H1 (cell line): ENCODE measurements around the gene SYTL5. TPM values are rescaled to one million over a fixed set of nuclear protein-coding genes. Genes with fewer than 3 reads are reported as not detected.

Experiments used
- CTCF ChIA-PET: fragments of 300-600 bp; sonication (Branson Sonifier 250); formaldehyde crosslinking; loops from one replicate; lab custom pipeline; 2021; ENCODE audit not compliant: partially characterized antibody; lab: Charles Lee
- POLR2A ChIA-PET: fragments of 300-600 bp; sonication (Branson Sonifier 250); formaldehyde crosslinking; loops from one replicate; lab custom pipeline; 2021; ENCODE audit warnings: inconsistent platforms; ENCODE audit not compliant: partially characterized antibody; lab: Charles Lee
- DNase-seq, 2 experiments: peaks; one replicate each; pipeline versions ENCODE4 v3.0.0 to v3.0.0-alpha.2; 2010 to 2022; ENCODE audit warnings: low spot score in 2 of 2, low read depth in 1 of 2, mixed read lengths in 1 of 2
- FAIRE-seq: peaks from 2 replicates; lab custom pipeline; 2011; peaks lifted over from hg19 to GRCh38; lab: Jason Lieb, UNC
- H2AFZ ChIP-seq: 2 replicates; pipeline ENCODE4 v1.8.1; 2012; ENCODE audit warnings: low read length, inconsistent platforms
- H2AK5ac ChIP-seq: 2 replicates; pipeline ENCODE4 v1.6.1; 2013; ENCODE audit warnings: low read depth, low read length
- H2BK120ac ChIP-seq: replicated peaks from 2 replicates; pipeline ENCODE3; 2013; ENCODE audit warnings: low read depth, low read length, inconsistent platforms
- H2BK12ac ChIP-seq: 2 replicates; pipeline ENCODE4 v1.6.1; 2013; ENCODE audit warnings: low read depth, low read length
- H2BK15ac ChIP-seq: 2 replicates; pipeline ENCODE4 v1.6.1; 2013; ENCODE audit warnings: low read length
- H2BK20ac ChIP-seq: 2 replicates; pipeline ENCODE4 v1.6.1; 2013; ENCODE audit warnings: low read length
- H2BK5ac ChIP-seq: 2 replicates; pipeline ENCODE4 v1.6.1; 2013; ENCODE audit warnings: low read depth, low read length
- H3K14ac ChIP-seq: 2 replicates; pipeline ENCODE4 v1.6.1; 2013; ENCODE audit warnings: inconsistent platforms; ENCODE audit not compliant: insufficient read length
- H3K18ac ChIP-seq: 2 replicates; pipeline ENCODE4 v1.6.1; 2013; ENCODE audit warnings: low read length; ENCODE audit errors: extremely low read depth
- H3K23ac ChIP-seq: 2 replicates; pipeline ENCODE4 v1.6.1; 2013; ENCODE audit warnings: inconsistent platforms; ENCODE audit not compliant: insufficient read length
- H3K23me2 ChIP-seq: 2 replicates; pipeline ENCODE4 v1.6.1; 2013; ENCODE audit warnings: low read depth, low read length
- H3K27ac ChIP-seq: 2 replicates; pipeline ENCODE4 v1.6.1; 2011; ENCODE audit warnings: low read depth, low read length, inconsistent platforms
- H3K27me3 ChIP-seq, 4 experiments: replicated peaks in 1 of 4; 1 replicate in 1 of 4; 2 replicates in 3 of 4; pipeline versions ENCODE4 v1.6.1 to v1.8.1; 2011 to 2013; ENCODE audit warnings: low read length in 3 of 4, mild to moderate bottlenecking in 3 of 4, inconsistent platforms in 2 of 4, mixed read lengths in 2 of 4, moderate library complexity in 1 of 4; ENCODE audit not compliant: control insufficient read depth in 3 of 4, insufficient read depth in 3 of 4; ENCODE audit errors: extremely low read depth in 1 of 4
- H3K36me3 ChIP-seq, 4 experiments: 2 replicates each; pipeline versions ENCODE4 v1.6.1 to v1.8.1; 2011 to 2013; ENCODE audit warnings: mild to moderate bottlenecking in 4 of 4, low read length in 3 of 4, moderate library complexity in 2 of 4, control low read depth in 1 of 4, inconsistent platforms in 1 of 4; ENCODE audit not compliant: insufficient read depth in 4 of 4, control insufficient read depth in 2 of 4
- H3K4ac ChIP-seq: replicated peaks from 2 replicates; pipeline ENCODE3; 2013; ENCODE audit warnings: low read length, low read depth, mixed read lengths, inconsistent platforms; ENCODE audit not compliant: insufficient read length
- H3K4me1 ChIP-seq, 4 experiments: replicated peaks in 1 of 4; 1 replicate in 1 of 4; 2 replicates in 3 of 4; pipeline versions ENCODE4 v1.6.1 to v1.8.1; 2011 to 2013; ENCODE audit warnings: low read length in 3 of 4, inconsistent platforms in 2 of 4, mixed read lengths in 1 of 4; ENCODE audit not compliant: insufficient read depth in 4 of 4, control insufficient read depth in 3 of 4
- H3K4me2 ChIP-seq, 2 experiments: 2 replicates each; pipeline versions ENCODE4 v1.6.1 to v1.8.1; 2011 to 2013; ENCODE audit warnings: low read depth in 2 of 2, low read length in 2 of 2, control low read depth in 1 of 2, inconsistent platforms in 1 of 2, mild to moderate bottlenecking in 1 of 2; ENCODE audit not compliant: insufficient read depth in 1 of 2
- H3K4me3 ChIP-seq, 4 experiments: fragments of 200-600, 300-600 bp in 1 of 4; sonication (generic), shearing (Covaris generic), sonication (Bioruptor Twin) in 1 of 4; 2 replicates each; pipeline versions ENCODE4 v1.5.1 to v1.8.1; 2011 to 2016; ENCODE audit warnings: low read length in 4 of 4, low read depth in 3 of 4, control low read depth in 2 of 4, inconsistent platforms in 2 of 4, mild to moderate bottlenecking in 2 of 4, mixed read lengths in 1 of 4, moderate library complexity in 1 of 4; ENCODE audit not compliant: insufficient read depth in 2 of 4; ENCODE audit errors: extremely low read depth in 1 of 4
- H3K56ac ChIP-seq: replicated peaks from 2 replicates; pipeline ENCODE3; 2013; ENCODE audit warnings: low read depth, mild to moderate bottlenecking, mixed read lengths, low read length, inconsistent platforms; ENCODE audit not compliant: insufficient read length
- H3K79me1 ChIP-seq: 2 replicates; pipeline ENCODE4 v1.6.1; 2013; ENCODE audit warnings: low read depth, low read length, control low read depth
- H3K79me2 ChIP-seq, 2 experiments: 2 replicates each; pipeline versions ENCODE4 v1.6.1 to v1.8.1; 2012 to 2013; ENCODE audit warnings: low read length in 2 of 2, mild to moderate bottlenecking in 2 of 2, inconsistent platforms in 1 of 2; ENCODE audit not compliant: insufficient read depth in 2 of 2, control insufficient read depth in 1 of 2
- H3K9ac ChIP-seq, 4 experiments: replicated peaks in 1 of 4; 1 replicate in 1 of 4; 2 replicates in 3 of 4; pipeline versions ENCODE4 v1.6.1 to v1.8.1; 2011 to 2013; ENCODE audit warnings: low read depth in 3 of 4, low read length in 3 of 4, control low read depth in 2 of 4, mild to moderate bottlenecking in 2 of 4, moderate library complexity in 2 of 4, inconsistent platforms in 1 of 4; ENCODE audit errors: extremely low read depth in 1 of 4
- H3K9me3 ChIP-seq, 2 experiments: 2 replicates each; pipeline versions ENCODE4 v1.6.1 to v1.8.1; 2012 to 2013; ENCODE audit warnings: mild to moderate bottlenecking in 2 of 2, moderate library complexity in 2 of 2, control low read depth in 1 of 2, inconsistent platforms in 1 of 2, low read depth in 1 of 2, low read length in 1 of 2, mixed read lengths in 1 of 2; ENCODE audit not compliant: insufficient read depth in 2 of 2
- H4K20me1 ChIP-seq, 2 experiments: replicated peaks in 1 of 2; 2 replicates each; pipeline versions ENCODE3 to v1.8.1; 2011 to 2013; ENCODE audit warnings: inconsistent platforms in 2 of 2, low read length in 2 of 2, mild to moderate bottlenecking in 1 of 2; ENCODE audit not compliant: insufficient read depth in 2 of 2, control insufficient read depth in 1 of 2
- H4K5ac ChIP-seq: 2 replicates; pipeline ENCODE4 v1.6.1; 2013; ENCODE audit warnings: low read length, low read depth, mixed read lengths, inconsistent platforms; ENCODE audit not compliant: insufficient read length
- H4K8ac ChIP-seq: 2 replicates; pipeline ENCODE4 v1.8.0; 2013; ENCODE audit warnings: mild to moderate bottlenecking, moderate library complexity, low read length, inconsistent platforms; ENCODE audit not compliant: insufficient read depth; ENCODE audit errors: extremely low read depth
- H4K91ac ChIP-seq: replicated peaks from 2 replicates; pipeline ENCODE3; 2013; ENCODE audit warnings: low read length, mixed read lengths, inconsistent platforms; ENCODE audit not compliant: insufficient read length
- EP300 ChIP-seq, 2 experiments: IDR thresholded peaks; 1 replicate in 1 of 2; 2 replicates in 1 of 2; pipeline ENCODE4 v1.6.1; 2011 to 2012; ENCODE audit warnings: low read depth in 2 of 2, low read length in 2 of 2, mild to moderate bottlenecking in 2 of 2, borderline replicate concordance in 1 of 2, inconsistent platforms in 1 of 2, moderate library complexity in 1 of 2
- KDM1A ChIP-seq: fragments of 200-600, 300-600 bp; sonication (generic); IDR thresholded peaks from 2 replicates; pipeline ENCODE4 v1.7.1; 2016; ENCODE audit warnings: mild to moderate bottlenecking, low read length, borderline replicate concordance
- SAP30 ChIP-seq: fragments of 300-600 bp; sonication (generic); IDR thresholded peaks from 2 replicates; pipeline ENCODE4 v1.7.1; 2012; ENCODE audit warnings: low read length, moderate library complexity, mild to moderate bottlenecking, inconsistent platforms; ENCODE audit not compliant: insufficient read depth, insufficient replicate concordance
- TAF7 ChIP-seq: optimal IDR thresholded peaks from 2 replicates; pipeline ENCODE3; 2011; ENCODE audit warnings: low read depth, mild to moderate bottlenecking, inconsistent platforms, low read length, moderate library complexity, borderline replicate concordance
- polyA plus RNA-seq, 7 experiments: library from polyadenylated mRNA; depleted of rRNA in 3 of 7; stranded (reverse) in 5 of 7; unstranded in 2 of 7; fragments of >200 nt in 5 of 7; fragments of 200-250 nt in 2 of 7; gene quantifications; 1 replicate in 5 of 7; 2 replicates in 1 of 7; 4 replicates in 1 of 7; pipeline versions ENCODE4 v1.2.1 to v1.2.3, GENCODE V29; 2011 to 2013; ENCODE audit warnings: missing spikeins in 2 of 7, mixed read lengths in 2 of 7
- total RNA-seq: library from RNA; stranded (reverse); fragmentation: NEBNext Ultra II Directional; extraction: Animal tissue kit (Norgen Biotek cat#: 25700); gene quantifications from 2 replicates; pipeline ENCODE4 v1.2.1, GENCODE V29; 2021

The SYTL5 gene
- total and polyA plus RNA-seq, 2 of the 8 experiments (the other 6 are each of a cell fraction or from before 2014, with no cell fraction given) = 0.15 to 0.52 TPM

GRCh38 chrX:38099688-38100087, 93.3 kb downstream of the SYTL5 start:
- no peaks in the 10 kb centered on the region for H3K36me3 ChIP-seq
- no peak for DNase-seq
- no peak overlapping the region for H2AFZ ChIP-seq
- no peaks in the 10 kb centered on the region for H3K27me3 ChIP-seq
- no peaks in the 10 kb centered on the region for H3K79me1 ChIP-seq
- no peak overlapping the region for H4K91ac ChIP-seq
- H3K4me1 ChIP-seq = no peaks in the 10 kb centered on the region
- H2BK5ac ChIP-seq = no peak overlapping the region
- no peak overlapping the region for H4K8ac ChIP-seq
- no peak overlapping the region for H3K9ac ChIP-seq
- H4K20me1 ChIP-seq = no peaks in the 10 kb centered on the region
- POLR2A ChIA-PET = no interaction called here
- H3K4ac ChIP-seq = no peak overlapping the region
- no peak overlapping the region for H3K4me2 ChIP-seq
- no peak overlapping the region for H2BK12ac ChIP-seq
- no peak overlapping the region for H2AK5ac ChIP-seq
- CTCF ChIA-PET = no interaction called here
- H3K4me3 ChIP-seq = no peak overlapping the region
- no peak overlapping the region for H3K23ac ChIP-seq
- H3K79me2 ChIP-seq = no peaks in the 10 kb centered on the region
- no peaks in the 10 kb centered on the region for H3K23me2 ChIP-seq
- no peak overlapping the region for H3K14ac ChIP-seq
- no peak overlapping the region for H4K5ac ChIP-seq
- H3K18ac ChIP-seq = no peak overlapping the region
- no peak overlapping the region for H2BK15ac ChIP-seq
- H3K56ac ChIP-seq = no peak overlapping the region
- H2BK120ac ChIP-seq = no peak overlapping the region
- H3K27ac ChIP-seq = no peak overlapping the region
- FAIRE-seq = no peak
- no peaks in the 10 kb centered on the region for H3K9me3 ChIP-seq
- no peak overlapping the region for H2BK20ac ChIP-seq
- TF ChIP-seq SAP30 = no peak
- TF ChIP-seq TAF7 = no peak
- no peak for TF ChIP-seq EP300 (IDR thresholded peaks at IDR 0.05; ENCODE audit: borderline replicate concordance in 1 of 2, low read depth in 2 of 2, low read length in 2 of 2)
- TF ChIP-seq KDM1A = no peak
